Measurements from ENCODE around the gene COL9A1. TPM values are rescaled to one million over a fixed set of nuclear protein-coding genes. Genes with fewer than 3 reads are reported as not detected.

COL9A1 gene
- total RNA-seq, 1 experiment from 2014 or later = not detected

GRCh38 chr6:70194421-70194820 is 108.5 kb downstream of the COL9A1 start:
- RAD21 ChIA-PET (ENCODE audit: low non-redundant PET in 1 of 2, low total read pairs in 2 of 2, uncharacterized antibody in 2 of 2, unreplicated experiment in 2 of 2) = no interaction called here
- ATAC-seq (no peak), DNase-seq (ENCODE audit: low read depth, low spot score) (no peak)
- POLR2A ChIA-PET = no interaction called here
- Histone ChIP-seq H3K79me2 (ENCODE audit: insufficient read depth, low read length) (no peaks in the 10 kb centered on the region), H3K4me2 (ENCODE audit: low read length) (no peak overlapping the region), H3K27me3 (ENCODE audit: insufficient read depth, low read length) (peaks cover 53% of the 10 kb centered on the region), H3K9me3 (ENCODE audit: control insufficient read depth in 1 of 2, insufficient read depth in 1 of 2, low read depth in 1 of 2, low read length in 2 of 2) (no peaks in the 10 kb centered on the region), H3K4me1 (ENCODE audit: control insufficient read depth in 1 of 2, insufficient read depth in 2 of 2, low read length in 2 of 2) (no peaks in the 10 kb centered on the region), H3K9ac (ENCODE audit: low read length) (no peak overlapping the region), H4K20me1 (ENCODE audit: insufficient read depth) (no peaks in the 10 kb centered on the region), H3K36me3 (ENCODE audit: control insufficient read depth in 1 of 2, insufficient read depth in 2 of 2, low read length in 2 of 2) (no peaks in the 10 kb centered on the region), H3K4me3 (replicated peaks in 1 of 2; ENCODE audit: low read depth in 1 of 2, low read length in 2 of 2) (no peak overlapping the region), H3K27ac (ENCODE audit: low read depth, low read length) (no peak overlapping the region), H3K9me2 (ENCODE audit: insufficient read depth) (no peaks in the 10 kb centered on the region), H2AFZ (ENCODE audit: low read depth, low read length, poor library complexity, severe bottlenecking) (no peak overlapping the region)
- intact Hi-C loops (cut with micrococcal nuclease) = no loop called here
- CTCF ChIA-PET = no interaction called here
- TF ChIP-seq EZH2phosphoT487 (IDR thresholded peaks at IDR 0.05; ENCODE audit: borderline replicate concordance) = no peak
- no peak for TF ChIP-seq EZH2 (IDR thresholded peaks at IDR 0.05)
- no peak for TF ChIP-seq YY1 (IDR thresholded peaks at IDR 0.05; ENCODE audit: extremely low read depth, insufficient replicate concordance, low read depth, low read length)
- TF ChIP-seq CBX3 (IDR thresholded peaks at IDR 0.05; ENCODE audit: low read depth) = no peak
- no TSS peak for BruUV-seq (replicated peaks)

- CTCF ChIA-PET = no interaction called here
- Histone ChIP-seq H4K20me1 (ENCODE audit: insufficient read depth) (no peaks in the 10 kb centered on the region), H3K79me2 (ENCODE audit: insufficient read depth, low read length) (no peaks in the 10 kb centered on the region), H3K4me3 (replicated peaks in 1 of 2; ENCODE audit: low read depth in 1 of 2, low read length in 2 of 2) (no peak overlapping the region), H2AFZ (ENCODE audit: low read depth, low read length, poor library complexity, severe bottlenecking) (no peak overlapping the region), H3K36me3 (ENCODE audit: control insufficient read depth in 1 of 2, insufficient read depth in 2 of 2, low read length in 2 of 2) (no peaks in the 10 kb centered on the region), H3K4me2 (ENCODE audit: low read length) (no peak overlapping the region), H3K4me1 (ENCODE audit: control insufficient read depth in 1 of 2, insufficient read depth in 2 of 2, low read length in 2 of 2) (no peaks in the 10 kb centered on the region), H3K9ac (ENCODE audit: low read length) (no peak overlapping the region), H3K27ac (ENCODE audit: low read depth, low read length) (no peak overlapping the region), H3K27me3 (ENCODE audit: insufficient read depth, low read length) (peaks cover 31% of the 10 kb centered on the region), H3K9me2 (ENCODE audit: insufficient read depth) (no peaks in the 10 kb centered on the region), H3K9me3 (ENCODE audit: control insufficient read depth in 1 of 2, insufficient read depth in 1 of 2, low read depth in 1 of 2, low read length in 2 of 2) (no peaks in the 10 kb centered on the region)
- RAD21 ChIA-PET (ENCODE audit: low non-redundant PET in 1 of 2, low total read pairs in 2 of 2, uncharacterized antibody in 2 of 2, unreplicated experiment in 2 of 2) = no interaction called here
- ATAC-seq (no peak), DNase-seq (ENCODE audit: low read depth, low spot score) (no peak)
- BruUV-seq (replicated peaks) = no TSS peak
- POLR2A ChIA-PET = no interaction called here
- intact Hi-C loops (cut with micrococcal nuclease) = no loop called here
- no peak for TF ChIP-seq ZBTB33 (IDR thresholded peaks at IDR 0.05; ENCODE audit: extremely low read depth, insufficient replicate concordance, low read length)
- no peak for TF ChIP-seq CBX3 (IDR thresholded peaks at IDR 0.05; ENCODE audit: low read depth)
- no peak for TF ChIP-seq YY1 (IDR thresholded peaks at IDR 0.05; ENCODE audit: extremely low read depth, insufficient replicate concordance, low read depth, low read length)
- TF ChIP-seq SP1 (IDR thresholded peaks at IDR 0.05; ENCODE audit: low read depth) = no peak
- no peak for TF ChIP-seq ZFX (IDR thresholded peaks at IDR 0.05)
- no peak for TF ChIP-seq ATF3 (IDR thresholded peaks at IDR 0.05)
- TF ChIP-seq EZH2phosphoT487 (IDR thresholded peaks at IDR 0.05; ENCODE audit: borderline replicate concordance) = no peak
- no peak for TF ChIP-seq CTCF (IDR thresholded peaks at IDR 0.05 in 2 of 3, conservative IDR thresholded peaks at IDR 0.05 in 1 of 3; ENCODE audit: borderline replicate concordance in 1 of 3, insufficient read depth in 1 of 3, low read depth in 2 of 3, low read length in 2 of 3)
- no peak for TF ChIP-seq CEBPB (IDR thresholded peaks at IDR 0.05; ENCODE audit: low read depth)
- TF ChIP-seq TCF7L2 (IDR thresholded peaks at IDR 0.05; ENCODE audit: borderline replicate concordance, extremely low read depth, insufficient read depth, insufficient read length) = no peak
- no peak for TF ChIP-seq REST (IDR thresholded peaks at IDR 0.05; ENCODE audit: low read depth)
- TF ChIP-seq EZH2 (IDR thresholded peaks at IDR 0.05) = no peak
Observed at GRCh38 chr6:70188202-70188601, 114.7 kb downstream of the COL9A1 start.

All from HCT116 (cell line).